ENCODE results near the gene PAM16.
"Not testable (repeated sequence)": the region's sequence is repeated elsewhere in the genome, so short reads cannot be mapped to it uniquely, and the experiment has no call there.

PAM16 gene

DNA sequence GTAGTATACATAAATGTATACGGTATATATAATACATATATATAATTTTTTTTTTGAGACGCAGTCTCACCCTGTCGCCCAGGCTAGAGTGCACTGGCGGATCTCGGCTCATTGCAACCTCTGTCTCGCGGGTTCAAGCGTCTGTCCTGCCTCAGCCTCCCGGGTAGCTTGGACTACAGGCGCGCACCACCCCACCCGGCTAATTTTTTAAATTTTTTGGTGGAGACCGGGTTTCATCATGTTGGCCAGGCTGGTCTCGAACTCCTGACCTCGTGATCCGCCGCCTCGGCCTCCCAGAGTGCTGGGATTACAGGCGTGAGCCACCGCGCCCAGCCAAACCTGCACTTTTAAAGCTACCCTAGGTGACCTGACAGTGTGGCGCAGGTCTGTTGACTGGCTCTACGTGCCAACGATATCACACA is 745 bp downstream of the PAM16 start:
- no peak for DNase-seq

GRCh38 chr16:4349332-4349731 is 1.8 kb downstream of the PAM16 start:
- DNase-seq, result no peak

- DNase-seq, result no peak
Observed at GRCh38 chr16:4347765-4348509, 3.2 kb downstream of the PAM16 start.

DNA sequence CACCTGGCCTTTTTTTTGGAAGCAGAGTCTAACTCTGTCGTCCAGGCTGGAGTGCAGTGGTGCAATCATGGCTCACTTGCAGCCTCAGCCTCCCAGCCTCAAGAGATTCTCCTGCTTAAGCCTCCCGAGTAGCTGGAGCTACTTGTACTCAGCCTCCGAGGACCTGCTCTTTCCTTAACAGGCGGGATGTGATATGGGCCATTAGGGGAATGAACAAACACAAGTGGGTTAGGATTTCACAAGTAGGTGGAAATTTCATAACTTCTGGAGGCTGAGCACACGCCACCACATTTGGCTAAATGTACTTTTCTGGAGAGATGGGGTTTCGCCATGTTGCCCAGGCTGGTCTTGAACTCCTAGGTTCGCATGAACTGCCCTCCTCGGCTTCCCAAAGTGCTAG is 4.1 kb downstream of the PAM16 start:
- no peak for DNase-seq

- no peak for DNase-seq
Observed at GRCh38 chr16:4345836-4346781, 5.0 kb downstream of the PAM16 start.

DNA sequence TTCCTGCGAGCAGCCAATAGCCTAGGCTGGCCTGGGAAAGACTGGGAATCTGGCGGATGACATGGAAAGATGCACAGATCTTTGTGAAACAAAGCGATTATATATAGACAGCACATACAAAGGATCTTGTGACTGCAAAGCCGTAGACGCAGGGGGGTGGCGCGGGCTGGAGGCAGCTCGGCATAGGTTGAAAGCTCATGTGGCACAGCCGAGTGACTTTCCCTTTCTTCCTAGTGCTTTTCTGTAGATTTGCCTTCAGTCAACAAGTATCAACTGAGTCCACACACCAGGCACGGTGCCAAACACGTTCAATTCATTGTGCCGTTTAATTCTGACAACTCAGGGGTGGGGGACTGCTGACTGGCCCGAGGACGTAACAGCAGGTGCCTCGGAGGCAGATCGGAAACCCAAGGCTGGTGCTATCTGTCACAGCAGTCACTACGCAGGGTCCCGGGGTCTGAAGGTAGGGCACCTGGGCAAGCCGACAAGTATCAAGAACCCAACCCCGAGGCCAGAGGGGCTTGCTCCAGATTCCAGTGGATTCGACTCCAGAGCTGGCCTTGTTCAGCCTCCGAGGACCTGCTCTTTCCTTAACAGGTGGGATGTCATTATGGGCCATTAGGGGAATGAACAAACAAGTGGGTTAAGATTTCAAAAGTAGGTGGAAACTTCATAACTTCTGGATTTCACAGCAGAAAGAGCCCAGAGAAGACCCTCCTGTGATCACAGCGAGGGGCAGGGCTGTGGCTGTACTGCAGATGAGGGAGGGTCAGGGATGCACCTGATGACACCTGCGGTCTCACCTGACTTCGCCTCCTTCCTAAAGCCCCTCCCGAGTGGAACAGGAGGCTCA is 5.9 kb downstream of the PAM16 start:
- DNase-seq, result no peak

GRCh38 chr16:4344300-4344982 is 6.7 kb downstream of the PAM16 start:
- not testable (repeated sequence) for DNase-seq

- DNase-seq, result no peak
Observed at GRCh38 chr16:4342866-4343744, 8.0 kb downstream of the PAM16 start.

- no peak for DNase-seq
Observed at GRCh38 chr16:4341250-4341649, 9.9 kb downstream of the PAM16 start.

GRCh38 chr16:4340443-4340842 is 10.7 kb downstream of the PAM16 start:
- no peak for DNase-seq

GRCh38 chr16:4339909-4340308 is 11.2 kb downstream of the PAM16 start:
- DNase-seq, result peak; percentile 45

- no peak for DNase-seq
Observed at GRCh38 chr16:4339455-4339854, 11.7 kb downstream of the PAM16 start.

DNA sequence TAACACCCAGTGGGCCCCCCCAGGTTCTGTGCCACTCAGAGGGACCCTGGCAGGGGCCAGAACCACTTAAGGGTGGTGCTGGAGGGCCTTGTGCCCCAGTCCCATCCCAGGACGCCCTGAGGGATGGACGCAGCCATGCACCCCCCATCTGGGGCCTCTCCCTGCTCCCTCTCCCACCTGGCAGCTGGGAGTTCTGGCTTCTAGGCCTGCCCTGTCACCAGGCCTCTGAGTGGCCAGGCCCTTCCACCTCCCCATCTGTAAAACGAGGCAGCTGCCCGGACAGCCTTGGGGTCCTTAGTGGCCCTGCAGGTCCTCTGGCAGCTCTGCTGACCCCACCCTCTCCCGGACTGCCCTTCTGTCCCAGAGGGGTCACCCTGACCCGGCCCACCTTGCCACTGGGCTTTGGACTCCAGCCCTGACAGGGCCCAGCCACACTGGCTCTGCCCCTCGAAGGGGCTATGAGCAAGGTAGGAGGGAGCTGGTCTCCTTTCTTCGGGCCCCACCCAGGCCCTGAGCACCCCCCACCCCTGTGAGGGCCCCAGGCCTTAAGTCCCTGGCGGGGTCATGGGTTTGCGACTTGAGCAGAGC is 12.3 kb downstream of the PAM16 start:
- no peak for DNase-seq

DNA sequence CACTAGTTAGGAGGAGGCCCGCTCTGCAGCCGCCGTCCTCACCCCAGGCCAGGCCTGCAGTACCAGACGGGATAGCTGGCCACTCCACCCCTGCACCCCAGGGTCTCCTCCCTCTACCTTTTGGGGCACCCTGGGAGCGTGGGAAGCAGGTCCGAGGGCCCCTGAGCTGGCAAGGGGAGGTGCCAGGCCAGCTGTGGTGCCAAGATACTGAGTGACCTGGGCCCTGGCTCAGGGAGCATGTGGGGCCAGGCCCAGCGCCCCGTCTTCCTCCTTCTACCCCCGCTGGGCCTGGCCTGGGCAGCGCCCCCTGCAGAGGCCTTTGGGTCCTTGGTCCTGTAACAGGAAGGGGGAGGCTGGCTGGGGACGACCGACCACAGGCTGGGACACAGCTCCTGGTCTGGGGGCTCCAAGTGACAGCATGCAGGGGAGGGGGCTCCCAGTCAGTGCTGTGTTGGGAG is 13.0 kb downstream of the PAM16 start:
- DNase-seq, result no peak

GRCh38 chr16:4337540-4338088 is 13.5 kb downstream of the PAM16 start:
- DNase-seq, result no peak

DNA sequence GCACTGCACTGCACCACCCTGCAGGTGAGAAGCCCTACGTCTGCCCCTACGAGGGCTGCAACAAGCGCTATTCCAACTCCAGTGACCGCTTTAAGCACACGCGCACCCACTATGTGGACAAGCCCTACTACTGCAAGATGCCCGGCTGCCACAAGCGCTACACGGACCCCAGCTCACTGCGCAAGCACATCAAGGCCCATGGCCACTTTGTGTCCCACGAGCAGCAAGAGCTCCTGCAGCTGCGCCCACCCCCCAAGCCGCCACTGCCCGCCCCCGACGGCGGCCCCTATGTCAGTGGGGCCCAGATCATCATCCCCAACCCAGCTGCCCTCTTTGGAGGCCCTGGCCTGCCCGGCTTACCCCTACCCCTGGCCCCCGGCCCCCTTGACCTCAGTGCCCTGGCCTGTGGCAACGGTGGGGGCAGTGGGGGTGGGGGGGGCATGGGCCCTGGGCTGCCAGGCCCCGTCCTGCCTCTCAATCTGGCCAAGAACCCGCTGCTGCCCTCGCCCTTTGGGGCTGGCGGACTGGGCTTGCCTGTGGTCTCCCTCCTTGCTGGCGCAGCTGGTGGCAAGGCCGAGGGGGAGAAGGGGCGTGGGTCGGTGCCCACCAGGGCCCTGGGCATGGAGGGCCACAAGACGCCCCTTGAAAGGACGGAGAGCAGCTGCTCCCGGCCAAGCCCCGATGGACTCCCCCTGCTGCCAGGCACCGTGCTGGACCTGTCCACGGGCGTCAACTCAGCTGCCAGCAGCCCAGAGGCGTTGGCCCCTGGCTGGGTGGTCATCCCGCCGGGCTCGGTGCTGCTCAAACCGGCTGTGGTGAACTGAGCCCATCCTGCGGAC is 14.2 kb downstream of the PAM16 start:
- no peak for DNase-seq

- no peak for DNase-seq
Observed at GRCh38 chr16:4334724-4335495, 16.2 kb downstream of the PAM16 start.

DNA sequence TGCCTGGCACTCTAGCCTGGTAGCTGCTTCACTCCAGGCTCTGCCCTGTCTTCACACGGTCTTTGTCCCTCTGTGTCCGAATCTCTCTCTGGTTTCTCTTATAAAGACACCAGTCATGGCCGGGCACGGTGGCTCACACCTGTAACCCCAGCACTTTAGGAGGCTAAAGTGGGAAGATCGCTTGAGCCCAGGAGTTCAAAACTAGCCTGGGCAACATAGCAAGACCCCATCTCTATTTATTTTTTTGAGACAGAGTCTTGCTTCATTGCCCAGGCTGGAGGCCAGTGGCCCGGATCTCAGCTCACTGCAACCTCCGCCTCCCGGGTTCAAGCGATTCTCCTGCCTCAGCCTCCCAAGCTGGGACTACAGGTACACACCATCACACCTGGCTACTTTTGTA is 17.4 kb downstream of the PAM16 start:
- not testable (repeated sequence) for DNase-seq

- DNase-seq, result no peak
Observed at GRCh38 chr16:4333308-4333638, 17.8 kb downstream of the PAM16 start.

Measured in fibroblast of upper back skin (primary cell).